ENCODE results near the gene CLCN7. TPM values are rescaled to one million over a fixed set of nuclear protein-coding genes. Genes with fewer than 3 reads are reported as not detected.

CLCN7 gene
- total RNA-seq, 1 donor, result 161 TPM

GRCh38 chr16:1509307-1510221 is 34.7 kb upstream of the CLCN7 start:
- Histone ChIP-seq H3K27ac (ENCODE audit: low read depth, low read length) (no peak overlapping the region), H3K9me3 (ENCODE audit: low read depth, low read length) (peaks cover 1% of the 10 kb centered on the region), H3K4me3 (ENCODE audit: insufficient read depth, low read length) (no peak overlapping the region), H4K20me1 (ENCODE audit: insufficient read depth, low read length) (no peaks in the 10 kb centered on the region), H3K4me1 (ENCODE audit: insufficient read depth, low read length) (no peaks in the 10 kb centered on the region), H3K36me3 (ENCODE audit: insufficient read depth, low read length) (peaks cover 2% of the 10 kb centered on the region), H3K4me2 (ENCODE audit: insufficient read depth, low read length) (no peak overlapping the region), H3K79me2 (ENCODE audit: insufficient read depth, low read length) (no peaks in the 10 kb centered on the region), H3K27me3 (ENCODE audit: insufficient read depth, low read length) (no peaks in the 10 kb centered on the region), H2AFZ (ENCODE audit: low read length) (no peak overlapping the region)
- no peak for DNase-seq (ENCODE audit: insufficient read length, low spot score, missing footprints)
- no peak for TF ChIP-seq CTCF (IDR thresholded peaks at IDR 0.05; ENCODE audit: extremely low read depth, low read depth, low read length)

- H4K20me1 ChIP-seq (ENCODE audit: insufficient read depth, low read length), result no peaks in the 10 kb centered on the region
- H3K27me3 ChIP-seq (ENCODE audit: insufficient read depth, low read length), result no peaks in the 10 kb centered on the region
- TF ChIP-seq CTCF (IDR thresholded peaks at IDR 0.05; ENCODE audit: extremely low read depth, low read depth, low read length), result no peak
- peaks cover 4% of the 10 kb centered on the region for H3K36me3 ChIP-seq (ENCODE audit: insufficient read depth, low read length)
- H3K4me1 ChIP-seq (ENCODE audit: insufficient read depth, low read length), result no peaks in the 10 kb centered on the region
- H3K27ac ChIP-seq (ENCODE audit: low read depth, low read length), result no peak overlapping the region
- no peak for DNase-seq (ENCODE audit: insufficient read length, low spot score, missing footprints)
- no peak overlapping the region for H3K4me2 ChIP-seq (ENCODE audit: insufficient read depth, low read length)
- H3K79me2 ChIP-seq (ENCODE audit: insufficient read depth, low read length), result no peaks in the 10 kb centered on the region
- H3K9me3 ChIP-seq (ENCODE audit: low read depth, low read length), result no peaks in the 10 kb centered on the region
- H3K4me3 ChIP-seq (ENCODE audit: insufficient read depth, low read length), result no peak overlapping the region
- no peak overlapping the region for H2AFZ ChIP-seq (ENCODE audit: low read length)
Measured at GRCh38 chr16:1508494-1509187, 33.8 kb upstream of the CLCN7 start.

GRCh38 chr16:1506494-1507213 is 31.8 kb upstream of the CLCN7 start:
- no peaks in the 10 kb centered on the region for H3K4me1 ChIP-seq (ENCODE audit: insufficient read depth, low read length)
- no peak overlapping the region for H2AFZ ChIP-seq (ENCODE audit: low read length)
- H3K36me3 ChIP-seq (ENCODE audit: insufficient read depth, low read length), result peaks cover 19% of the 10 kb centered on the region
- no peaks in the 10 kb centered on the region for H4K20me1 ChIP-seq (ENCODE audit: insufficient read depth, low read length)
- peak; percentile 87 for DNase-seq (ENCODE audit: insufficient read length, low spot score, missing footprints)
- no peaks in the 10 kb centered on the region for H3K27me3 ChIP-seq (ENCODE audit: insufficient read depth, low read length)
- H3K9me3 ChIP-seq (ENCODE audit: low read depth, low read length), result no peaks in the 10 kb centered on the region
- no peak for TF ChIP-seq CTCF (IDR thresholded peaks at IDR 0.05; ENCODE audit: extremely low read depth, low read depth, low read length)
- H3K79me2 ChIP-seq (ENCODE audit: insufficient read depth, low read length), result no peaks in the 10 kb centered on the region
- no peak overlapping the region for H3K27ac ChIP-seq (ENCODE audit: low read depth, low read length)
- H3K4me3 ChIP-seq (ENCODE audit: insufficient read depth, low read length), result no peak overlapping the region
- no peak overlapping the region for H3K4me2 ChIP-seq (ENCODE audit: insufficient read depth, low read length)
